Limb (tissue), 2 donors: ENCODE measurements around the gene MVD.
A peak's percentile ranks its signal among the peaks of the same experiment; 100 is the strongest.

Experiments
- DNase-seq, 2 donors: peaks; one replicate each; pipeline ENCODE4 v3.0.0-alpha.2; 2016; ENCODE audit errors: extremely low spot score in 2 of 2

Gene MVD

DNA sequence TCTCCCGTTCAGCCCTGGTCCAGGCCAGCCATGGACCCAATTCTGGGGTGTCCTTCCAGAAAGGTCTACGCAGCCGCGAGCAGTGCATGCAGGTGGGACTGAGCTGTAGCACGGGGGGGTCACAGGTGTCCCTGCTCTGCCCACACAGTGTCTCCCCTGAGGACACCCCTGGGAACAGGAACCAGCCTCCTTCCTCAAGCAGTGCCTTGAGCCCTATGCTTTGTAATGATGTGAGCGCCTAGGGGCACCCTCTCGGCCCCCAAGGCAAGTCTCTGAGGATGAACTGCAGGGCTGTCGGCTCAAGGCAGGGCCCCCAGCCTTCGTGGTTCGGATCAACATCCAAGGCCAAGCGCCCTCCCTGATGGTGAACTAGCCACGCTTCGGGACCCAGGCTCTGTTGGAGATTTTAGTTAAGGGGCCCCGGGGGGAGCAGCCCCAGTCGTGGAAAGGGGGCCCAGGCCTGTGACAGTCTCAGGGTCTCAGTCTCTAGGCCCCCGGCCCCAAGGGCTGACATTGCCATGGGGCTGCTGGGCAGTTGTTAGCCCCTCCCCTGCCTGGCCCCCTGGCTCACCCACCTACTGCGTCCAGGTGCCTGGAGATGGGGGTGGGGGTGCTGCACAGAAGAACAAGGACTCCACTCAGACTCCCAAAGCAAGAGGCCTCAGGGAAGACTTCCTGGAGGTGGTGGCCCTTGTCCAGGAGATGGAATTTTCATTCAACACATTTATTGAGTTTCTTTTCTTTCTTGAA, 22.2 kb downstream of the MVD start:
- no peak for DNase-seq

- DNase-seq = no peak
These were observed 22.8 kb downstream of the MVD start for GRCh38 chr16:88640039-88640495.

GRCh38 chr16:88639231-88640038, 23.5 kb downstream of the MVD start:
- no peak for DNase-seq

DNA sequence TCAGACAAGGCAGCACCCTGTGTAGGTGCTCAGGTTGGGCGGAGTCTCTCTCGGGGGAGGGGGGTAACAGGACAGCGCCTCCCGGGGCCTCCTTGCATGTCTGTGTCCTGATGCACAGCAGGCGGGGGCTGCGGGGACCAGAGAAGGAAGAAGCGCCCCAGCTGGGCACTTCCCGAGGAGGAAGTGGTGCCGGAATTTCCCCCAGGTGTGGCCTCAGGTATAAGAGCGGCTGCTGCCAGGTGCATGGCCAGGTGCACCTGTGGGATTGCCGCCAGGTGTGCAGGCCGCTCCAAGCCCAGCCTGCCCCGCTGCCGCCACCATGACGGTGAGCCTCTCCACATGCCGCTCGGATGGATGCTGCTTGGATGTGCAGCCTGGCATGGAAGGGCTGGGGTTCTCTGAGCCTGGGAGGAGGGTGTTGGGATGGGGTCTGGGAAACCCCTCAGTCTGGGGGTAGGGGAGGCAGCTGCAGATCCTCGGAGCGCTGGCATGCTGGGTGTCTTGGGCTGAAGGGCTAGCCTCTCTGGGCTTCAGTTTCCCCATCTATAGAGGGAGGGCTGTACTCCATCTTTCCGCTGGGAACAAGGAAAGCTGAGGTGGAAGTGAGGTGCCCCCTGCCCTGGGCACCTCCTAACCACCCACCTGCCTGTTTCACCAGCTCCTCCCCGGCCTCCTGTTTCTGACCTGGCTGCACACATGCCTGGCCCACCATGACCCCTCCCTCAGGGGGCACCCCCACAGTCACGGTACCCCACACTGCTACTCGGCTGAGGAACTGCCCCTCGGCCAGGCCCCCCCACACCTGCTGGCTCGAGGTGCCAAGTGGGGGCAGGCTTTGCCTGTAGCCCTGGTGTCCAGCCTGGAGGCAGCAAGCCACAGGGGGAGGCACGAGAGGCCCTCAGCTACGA, 24.3 kb downstream of the MVD start, which contains the start of gene IL17C:
IL17C (plus strand) TSS at position 250 of the 908 bp plus-strand sequence; CDS start at position 320, 70 bp downstream.
- DNase-seq = no peak

GRCh38 chr16:88636488-88637265, 26.2 kb downstream of the MVD start:
- DNase-seq = no peak

GRCh38 chr16:88635671-88636319, 27.1 kb downstream of the MVD start:
- no peak for DNase-seq

GRCh38 chr16:88634994-88635670, 27.8 kb downstream of the MVD start:
- no peak for DNase-seq

DNA sequence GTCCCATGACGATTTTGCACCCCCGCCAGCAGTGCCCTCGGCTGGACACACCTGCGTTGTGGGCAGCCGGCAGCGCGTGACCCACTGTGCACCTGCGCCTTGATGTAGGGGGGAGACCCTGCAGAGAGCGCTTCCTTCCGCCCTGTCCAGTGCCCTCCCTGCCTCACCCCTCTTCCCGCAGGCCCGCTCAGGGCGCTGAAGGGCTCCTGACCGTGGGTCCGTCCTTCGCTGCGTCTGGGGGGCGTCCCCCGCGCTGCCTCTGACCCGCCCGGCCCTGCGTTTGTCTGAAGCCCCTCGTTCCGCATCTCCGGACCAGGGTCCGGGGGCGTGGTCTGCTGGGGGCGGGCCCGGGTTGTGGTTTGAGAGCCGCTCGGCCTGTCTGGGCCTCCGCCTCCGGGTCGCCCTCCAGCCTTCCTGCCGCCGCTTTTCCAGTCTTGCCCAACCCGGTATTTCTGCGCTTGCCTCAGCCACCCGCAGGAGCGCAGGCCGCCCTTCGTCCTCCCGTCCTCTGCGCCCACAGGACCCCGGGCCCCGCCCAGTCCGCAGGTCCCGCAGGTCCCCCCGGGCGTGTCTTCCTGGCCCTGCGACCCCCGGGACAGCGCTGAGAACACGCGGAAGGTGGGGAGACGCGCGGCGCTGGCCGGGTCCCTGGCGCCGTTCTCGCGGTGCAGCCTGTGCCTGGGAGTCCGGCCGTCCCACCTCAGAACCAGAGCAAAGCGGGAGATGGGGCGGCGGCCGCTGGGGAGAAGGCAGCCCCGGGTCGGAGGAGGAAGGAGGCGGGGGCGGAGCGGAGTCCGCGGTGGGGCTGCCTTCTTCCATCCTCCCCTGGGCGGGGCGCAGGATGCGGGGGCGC, 28.5 kb downstream of the MVD start:
- DNase-seq = peak in 1 of 2 donors; percentile 54

DNA sequence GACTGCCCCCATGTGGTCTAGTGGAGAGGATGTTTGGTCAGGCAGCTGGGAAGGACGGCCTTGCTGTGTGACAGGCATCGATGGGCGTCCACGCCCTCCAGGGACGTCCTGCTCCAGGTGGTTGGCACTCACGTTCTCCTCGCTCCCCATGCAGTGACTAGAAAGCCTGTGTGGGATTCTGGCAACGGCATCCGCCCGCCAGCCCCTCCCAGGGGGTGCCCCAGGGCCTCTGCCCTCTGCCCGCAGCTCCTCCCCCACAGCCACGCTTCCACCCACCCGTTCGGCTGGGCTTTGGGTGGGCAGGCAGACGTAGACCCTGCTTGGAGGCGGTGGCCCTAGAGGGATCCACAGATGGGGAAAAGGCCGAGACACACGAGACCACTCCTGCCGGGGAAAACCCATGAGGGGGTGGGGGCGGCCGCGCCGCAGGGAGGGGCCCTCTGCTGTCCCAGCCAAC, 29.2 kb downstream of the MVD start:
- DNase-seq = no peak

DNA sequence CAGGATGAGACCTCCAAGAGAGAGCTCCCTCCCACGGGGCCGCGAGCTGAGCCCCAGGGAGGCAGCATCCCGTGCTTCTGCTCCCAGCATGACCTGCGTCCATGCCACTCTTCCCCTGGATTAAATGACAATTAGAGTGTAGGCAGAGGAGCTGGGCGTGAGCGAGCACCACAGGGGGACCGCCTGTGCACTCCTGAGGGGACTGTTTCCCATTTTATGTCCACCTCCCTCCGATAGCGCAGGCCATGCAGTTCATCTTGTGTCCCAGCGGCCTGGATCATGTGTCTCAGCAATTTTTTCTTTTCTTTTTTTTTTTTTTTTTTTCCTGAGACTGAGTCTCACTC, 30.3 kb downstream of the MVD start:
- DNase-seq = no peak

- no peak for DNase-seq
These were observed 30.8 kb downstream of the MVD start for GRCh38 chr16:88631920-88632586.

- DNase-seq = no peak
These were observed 31.5 kb downstream of the MVD start for GRCh38 chr16:88631384-88631783.

- DNase-seq = no peak
These were observed 31.9 kb downstream of the MVD start for GRCh38 chr16:88630941-88631340.

- no peak for DNase-seq
These were observed 32.5 kb downstream of the MVD start for GRCh38 chr16:88630433-88630832.

- no peak for DNase-seq
These were observed 33.1 kb downstream of the MVD start for GRCh38 chr16:88629835-88630234.

- no peak for DNase-seq
These were observed 34.3 kb downstream of the MVD start for GRCh38 chr16:88628512-88628974.

DNA sequence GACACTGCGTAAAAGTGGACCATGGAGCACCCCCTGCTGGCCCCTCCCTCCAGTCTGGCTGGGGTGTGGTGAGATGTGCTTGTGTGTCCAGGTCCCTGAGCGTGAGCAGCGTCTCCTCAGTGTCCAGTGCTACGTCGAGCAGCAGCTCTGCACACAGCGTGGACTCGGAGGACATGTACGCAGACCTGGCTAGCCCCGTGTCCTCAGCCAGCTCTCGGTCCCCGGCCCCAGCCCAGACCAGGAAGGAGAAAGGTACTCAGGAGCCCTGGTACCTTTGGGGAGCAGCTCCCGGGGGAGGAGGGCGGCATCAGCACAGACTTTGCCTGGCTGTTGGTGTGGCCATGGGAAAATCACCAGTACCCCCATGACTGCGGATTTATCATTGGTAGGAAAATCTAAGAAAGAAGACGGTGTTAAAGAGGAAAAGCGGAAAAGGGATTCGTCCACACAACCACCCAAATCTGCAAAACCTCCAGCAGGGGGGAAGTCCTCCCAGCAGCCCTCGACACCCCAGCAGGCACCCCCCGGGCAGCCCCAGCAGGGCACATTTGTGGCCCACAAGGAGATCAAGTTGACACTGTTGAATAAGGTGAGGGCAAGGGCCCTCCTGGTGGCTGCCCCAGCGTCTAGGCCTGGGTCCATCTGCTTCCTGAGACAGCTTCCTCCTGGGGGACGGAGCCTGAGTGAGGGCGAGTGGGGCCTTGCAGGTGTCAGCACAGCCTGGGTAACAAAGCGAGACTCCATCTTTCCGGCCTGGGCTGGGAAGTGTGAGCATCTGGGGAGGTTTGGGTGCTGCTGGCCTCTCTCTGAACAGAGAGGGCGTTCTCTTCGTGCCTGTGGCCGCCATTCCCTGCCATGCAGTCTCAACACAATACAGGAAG, 35.1 kb downstream of the MVD start:
- no peak for DNase-seq
